IMR-90 (cell line): ENCODE data around the gene CRYBA1. TPM values are rescaled to one million over a fixed set of nuclear protein-coding genes. Genes with fewer than 3 reads are reported as not detected.
A peak's percentile ranks its signal among the peaks of the same experiment; 100 is the strongest.

ENCODE experiments used
- ATAC-seq: fragments of 200-7000 bp; cut with Tn5 transposase; 2 replicates; pipeline ENCODE4 v1.9.1; 2020; ENCODE audit warnings: low read depth, mild to moderate bottlenecking, moderate library complexity
- BruUV-seq: library from RNA; stranded (reverse); fragments of 400-500 nt; replicated peaks from 2 replicates; lab custom pipeline; 2021; lab: Mats Ljungman, UMichigan
- CTCF ChIA-PET: fragments of 300-600 bp; formaldehyde crosslinking; extraction: SDS; loops from one replicate; lab custom pipeline; 2021; ENCODE audit warnings: antibody characterized with exemption; lab: Yijun Ruan, JAX
- POLR2A ChIA-PET: fragments of 300-600 bp; sonication (Branson Sonifier 250); formaldehyde crosslinking; loops from one replicate; lab custom pipeline; 2022; ENCODE audit warnings: antibody characterized with exemption; ENCODE audit not compliant: unreplicated experiment; lab: Charles Lee
- DNase-seq: peaks from one replicate; pipeline ENCODE4 v3.0.0; 2013
- H2AFZ ChIP-seq: replicated peaks from 2 replicates; pipeline ENCODE3; 2013; ENCODE audit warnings: low read length, mild to moderate bottlenecking; ENCODE audit not compliant: poor library complexity
- H2AK5ac ChIP-seq: 2 replicates; pipeline ENCODE4 v1.6.1; 2013; ENCODE audit warnings: low read depth, low read length, inconsistent platforms
- H2AK9ac ChIP-seq: replicated peaks from 2 replicates; pipeline ENCODE3; 2013; ENCODE audit warnings: mild to moderate bottlenecking, low read depth, low read length, moderate library complexity; ENCODE audit not compliant: poor library complexity
- H2BK120ac ChIP-seq: 2 replicates; pipeline ENCODE4 v1.6.1; 2013; ENCODE audit warnings: low read depth, low read length, inconsistent platforms
- H2BK15ac ChIP-seq: 3 replicates; pipeline ENCODE4 v1.6.1; 2013; ENCODE audit warnings: low read depth, low read length, inconsistent platforms
- H2BK20ac ChIP-seq: 2 replicates; pipeline ENCODE4 v1.6.1; 2013; ENCODE audit warnings: low read depth, mild to moderate bottlenecking, inconsistent platforms, low read length, moderate library complexity
- H2BK5ac ChIP-seq: 2 replicates; pipeline ENCODE4 v1.6.1; 2013; ENCODE audit warnings: mild to moderate bottlenecking, low read depth, low read length, inconsistent platforms; ENCODE audit not compliant: poor library complexity, severe bottlenecking
- H3K14ac ChIP-seq: replicated peaks from 2 replicates; pipeline ENCODE4 v1.6.1; 2013; ENCODE audit warnings: low read depth, low read length, inconsistent platforms
- H3K18ac ChIP-seq: 2 replicates; pipeline ENCODE4 v1.6.1; 2013; ENCODE audit warnings: low read depth, low read length, control low read depth
- H3K23ac ChIP-seq: 2 replicates; pipeline ENCODE4 v1.6.1; 2013; ENCODE audit warnings: low read depth, low read length, inconsistent platforms
- H3K27ac ChIP-seq: 2 replicates; pipeline ENCODE4 v1.5.1; 2013; ENCODE audit warnings: mild to moderate bottlenecking, control low read depth, low read length; ENCODE audit not compliant: insufficient read depth
- H3K27me3 ChIP-seq: 2 replicates; pipeline ENCODE4 v1.6.1; 2013; ENCODE audit warnings: low read length; ENCODE audit not compliant: control insufficient read depth, insufficient read depth
- H3K36me3 ChIP-seq: 2 replicates; pipeline ENCODE4 v1.6.1; 2013; ENCODE audit warnings: low read length, mixed read lengths; ENCODE audit not compliant: control insufficient read depth, insufficient read depth
- H3K4ac ChIP-seq: 2 replicates; pipeline ENCODE4 v1.6.1; 2013; ENCODE audit warnings: low read depth, low read length, inconsistent platforms
- H3K4me1 ChIP-seq: 2 replicates; pipeline ENCODE4 v1.6.1; 2013; ENCODE audit warnings: low read length, mixed read lengths; ENCODE audit not compliant: control insufficient read depth, insufficient read depth
- H3K4me2 ChIP-seq: 2 replicates; pipeline ENCODE4 v1.6.1; 2013; ENCODE audit warnings: low read depth, mild to moderate bottlenecking, control low read depth, low read length, moderate library complexity
- H3K4me3 ChIP-seq: 2 replicates; pipeline ENCODE4 v1.5.1; 2013; ENCODE audit warnings: low read depth, mild to moderate bottlenecking, control low read depth, low read length, moderate library complexity; ENCODE audit not compliant: insufficient read depth
- H3K56ac ChIP-seq: 2 replicates; pipeline ENCODE4 v1.6.1; 2013; ENCODE audit warnings: low read length, inconsistent platforms; ENCODE audit not compliant: insufficient read depth; ENCODE audit errors: extremely low read depth
- H3K79me1 ChIP-seq, 2 experiments: 2 replicates each; pipeline ENCODE4 v1.6.1; 2013; ENCODE audit warnings: low read length in 2 of 2, inconsistent platforms in 1 of 2, low read depth in 1 of 2
- H3K9ac ChIP-seq: 2 replicates; pipeline ENCODE4 v1.6.1; 2013; ENCODE audit warnings: low read depth, low read length, control low read depth
- H3K9me1 ChIP-seq: 2 replicates; pipeline ENCODE4 v1.6.1; 2013; ENCODE audit warnings: low read length, inconsistent platforms; ENCODE audit not compliant: insufficient read depth
- H3K9me3 ChIP-seq: 2 replicates; pipeline ENCODE4 v1.6.1; 2013; ENCODE audit warnings: low read length; ENCODE audit not compliant: control insufficient read depth, insufficient read depth
- H4K20me1 ChIP-seq: 2 replicates; pipeline ENCODE4 v1.6.1; 2013; ENCODE audit warnings: low read length, inconsistent platforms; ENCODE audit not compliant: insufficient read depth
- H4K5ac ChIP-seq: 2 replicates; pipeline ENCODE4 v1.6.1; 2013; ENCODE audit warnings: mild to moderate bottlenecking, low read depth, low read length, control low read depth
- H4K8ac ChIP-seq, 2 experiments: 2 replicates each; pipeline ENCODE4 v1.6.1; 2013; ENCODE audit warnings: low read depth in 2 of 2, low read length in 2 of 2, control low read depth in 1 of 2, inconsistent platforms in 1 of 2
- H4K91ac ChIP-seq: 2 replicates; pipeline ENCODE4 v1.6.1; 2013; ENCODE audit warnings: low read depth, low read length, inconsistent platforms; ENCODE audit not compliant: insufficient read depth
- BHLHE40 ChIP-seq: fragments of 150-350 bp; IDR thresholded peaks from 2 replicates; pipeline ENCODE4 v1.6.1; 2016; ENCODE audit warnings: mild to moderate bottlenecking, low read depth, low read length
- CEBPB ChIP-seq: IDR thresholded peaks from 2 replicates; pipeline ENCODE4 v1.6.1; 2012; ENCODE audit warnings: low read depth, low read length, improper control_type of control experiment
- CHD1 ChIP-seq: IDR thresholded peaks from 2 replicates; pipeline ENCODE4 v1.6.1; 2012; ENCODE audit warnings: low read depth, low read length, improper control_type of control experiment
- CTCF ChIP-seq: conservative IDR thresholded peaks from 2 replicates; pipeline ENCODE4 v1.5.1; 2012; ENCODE audit warnings: mild to moderate bottlenecking, low read depth, low read length, improper control_type of control experiment
- MAFK ChIP-seq: IDR thresholded peaks from 2 replicates; pipeline ENCODE4 v1.6.1; 2012; ENCODE audit warnings: low read depth, low read length, improper control_type of control experiment
- NFE2L2 ChIP-seq: fragments of 150-350 bp; IDR thresholded peaks from 2 replicates; pipeline ENCODE4 v1.6.1; 2016; ENCODE audit warnings: low read depth, mild to moderate bottlenecking, low read length
- POLR2A ChIP-seq: IDR thresholded peaks from 2 replicates; pipeline ENCODE4 v1.6.1; 2012; ENCODE audit warnings: mild to moderate bottlenecking, low read depth, low read length
- SMC3 ChIP-seq: fragments of 150-350 bp; IDR thresholded peaks from 2 replicates; pipeline ENCODE4 v1.6.1; 2016; ENCODE audit warnings: low read depth, mild to moderate bottlenecking, antibody characterized with exemption, low read length, moderate library complexity
- WGBS, 2 experiments: methylation state at CpG; one replicate each; pipeline versions ENCODE4 v1.1.5 to v1.1.7; 2013; ENCODE audit warnings: missing lambda C conversion rate in 2 of 2; ENCODE audit not compliant: insufficient read length in 1 of 2; ENCODE audit errors: extremely low coverage in 2 of 2; 5-methylcytosine and 5-hydroxymethylcytosine counted together
- dilution Hi-C: fragments of 300-500 bp; cut with HindIII; formaldehyde crosslinking; loops from one replicate; pipeline ENCODE4 v1.14.3; 2018; ENCODE audit warnings: low sequenced_read_pairs; ENCODE audit not compliant: unreplicated experiment
- in situ Hi-C: fragments of 300-500 bp; cut with MboI; formaldehyde crosslinking; loops from 3 replicates; pipeline ENCODE4 v1.14.3; 2019; ENCODE audit warnings: low sequenced_read_pairs, inconsistent platforms, mixed read lengths
- intact Hi-C: fragments of 100-400 bp; cut with micrococcal nuclease; formaldehyde crosslinking; loops from 2 replicates; pipeline ENCODE4 v1.10.0; 2022
- polyA plus RNA-seq, 3 experiments: library from polyadenylated mRNA; depleted of rRNA; stranded (reverse); fragments of >200 nt; gene quantifications; 2 replicates each; pipeline ENCODE4 v1.2.3, GENCODE V29; 2012; ENCODE audit warnings: low replicate concordance in 1 of 3
- total RNA-seq: library from RNA; depleted of rRNA; stranded (reverse); fragments of >200 nt; gene quantifications from 2 replicates; pipeline ENCODE4 v1.2.3, GENCODE V29; 2012

CRYBA1 gene
- total and polyA plus RNA-seq, 2 of the 4 experiments (the other 2 are of a cell fraction) = not detected

- peak overlapping the region; percentile 0 for H2AFZ ChIP-seq
Measured at GRCh38 chr17:29212094-29212631, 34.5 kb upstream of the CRYBA1 start.

More at GRCh38 chr17:29212094-29212631, 34.5 kb upstream of the CRYBA1 start:
- H2BK20ac ChIP-seq = 0 out of 2 replicates have a peak overlapping the region, but pooled peaks have one; percentile 29
- H3K4ac ChIP-seq = peak overlapping the region; percentile 26; the same call in 1 of the 2 replicates
- no CpG with 5 or more reads among the region's 1 CpG for WGBS, 2 experiments
- H3K4me2 ChIP-seq = no peak overlapping the region
- H3K9me1 ChIP-seq = peaks cover 12% of the 10 kb centered on the region
- H2BK120ac ChIP-seq = no peak overlapping the region
- no peak overlapping the region for H3K27ac ChIP-seq
- no peaks in the 10 kb centered on the region for H3K9me3 ChIP-seq
- no peak overlapping the region for H3K18ac ChIP-seq
- no peak overlapping the region for H3K56ac ChIP-seq
- no peak overlapping the region for H3K14ac ChIP-seq
- H3K4me1 ChIP-seq = peaks cover 2% of the 10 kb centered on the region; the same call in 1 of the 2 replicates
- no peak overlapping the region; the same call in 2 of the 3 replicates for H2BK15ac ChIP-seq
- in situ Hi-C loops (no loop called here), dilution Hi-C loops (no loop called here), intact Hi-C loops (no loop called here)
- H2AK5ac ChIP-seq = peak overlapping the region; percentile 62; the same call in 1 of the 2 replicates
- H2AK9ac ChIP-seq = peak overlapping the region; percentile 34
- H3K4me3 ChIP-seq = no peak overlapping the region
- H4K20me1 ChIP-seq = no peaks in the 10 kb centered on the region
- H3K36me3 ChIP-seq = no peaks in the 10 kb centered on the region
- no peak overlapping the region; a peak in 1 of 4 replicates for H4K8ac ChIP-seq
- no peaks in the 10 kb centered on the region for H3K79me1 ChIP-seq
- no peak overlapping the region for H4K5ac ChIP-seq
- CTCF ChIA-PET = interaction anchor here (0.6 to 1.3 kb wide), 2 partner anchors 63 to 64 kb away, joined by 3 to 4 read pairs; no protein-coding TSS in a partner anchor
- 0 out of 2 replicates have a peak, but pooled peaks cover 2% of the 10 kb centered on the region for H3K27me3 ChIP-seq
- no peak overlapping the region for H4K91ac ChIP-seq
- DNase-seq (no peak), ATAC-seq (no peak)
- POLR2A ChIA-PET = no interaction called here
- TF ChIP-seq MAFK (no peak), BHLHE40 (no peak), NFE2L2 (no peak), SMC3 (no peak), POLR2A (no peak), CHD1 (no peak), CEBPB (no peak), CTCF (no peak)
- no TSS peak for BruUV-seq
- no peak overlapping the region for H3K9ac ChIP-seq
- H2BK5ac ChIP-seq = no peak overlapping the region
- no peak overlapping the region for H3K23ac ChIP-seq
